ENCODE measurements around the gene NNT.
"Not testable (repeated sequence)": the region's sequence is repeated elsewhere in the genome, so short reads cannot be mapped to it uniquely, and the experiment has no call there.

Gene NNT

GRCh38 chr5:43728581-43728980 is 125.6 kb downstream of the NNT start:
- DNase-seq, result no peak

- no peak for DNase-seq
Observed at GRCh38 chr5:43729846-43730478, 127.0 kb downstream of the NNT start.

- no peak for DNase-seq
Observed at GRCh38 chr5:43730832-43731342, 127.9 kb downstream of the NNT start.

- no peak for DNase-seq
Observed at GRCh38 chr5:43731573-43731972, 128.6 kb downstream of the NNT start.

GRCh38 chr5:43745923-43746548 is 143.1 kb downstream of the NNT start:
- not testable (repeated sequence) for DNase-seq

- no peak for DNase-seq
Observed at GRCh38 chr5:43750809-43751208, 147.8 kb downstream of the NNT start.

GRCh38 chr5:43753069-43753468 is 150.1 kb downstream of the NNT start:
- DNase-seq, result no peak

Data from stimulated activated CD4-positive, alpha-beta T cell treated with anti-CD3 and anti-CD28 coated beads, Interleukin-4, amount 100 ng/mL, for 4 hours (primary cell).